Measurements from ENCODE around the gene FKBP5.

Gene FKBP5

GRCh38 chr6:35532126-35532525, 156.6 kb downstream of the FKBP5 start:
- DNase-seq, result no peak

GRCh38 chr6:35524380-35525020, 164.2 kb downstream of the FKBP5 start:
- DNase-seq, result no peak
